HFFc6 (cell line): ENCODE results near the gene SLIT3. TPM values are rescaled to one million over a fixed set of nuclear protein-coding genes. Genes with fewer than 3 reads are reported as not detected.

Experiments used
- DNase-seq: peaks from one replicate; pipeline ENCODE4 v3.0.0-alpha.2; 2018
- H3K27ac Mint-ChIP-seq: 2 replicates; pipeline ENCODE4 v1.8.0; 2020; ENCODE audit warnings: mild to moderate bottlenecking, mixed read lengths
- H3K27me3 Mint-ChIP-seq: 2 replicates; pipeline ENCODE4 v1.8.0; 2021; ENCODE audit warnings: mild to moderate bottlenecking, moderate library complexity, mixed read lengths; ENCODE audit not compliant: insufficient read depth
- H3K36me3 Mint-ChIP-seq: 2 replicates; pipeline ENCODE4 v1.8.0; 2021; ENCODE audit warnings: low read depth, mixed read lengths
- H3K4me1 Mint-ChIP-seq: 2 replicates; pipeline ENCODE4 v1.8.0; 2020; ENCODE audit warnings: low read depth, mixed read lengths
- H3K4me3 Mint-ChIP-seq: 2 replicates; pipeline ENCODE4 v1.8.0; 2020; ENCODE audit warnings: mild to moderate bottlenecking, moderate library complexity, mixed read lengths
- H3K9me3 Mint-ChIP-seq: 2 replicates; pipeline ENCODE4 v1.8.0; 2020; ENCODE audit warnings: mild to moderate bottlenecking, mixed read lengths
- total RNA-seq, 6 experiments: library from RNA; stranded (reverse); fragmentation: NEBNext Ultra II Directional; extraction: Animal tissue kit (Norgen Biotek cat#: 25700); gene quantifications; 2 replicates in 1 of 6; 3 replicates in 5 of 6; pipeline ENCODE4 v1.2.3, GENCODE V29; 2021
- TF ChIP-seq, protein P1 (sequence below): fragments of 200-600 bp; sonication (generic); IDR thresholded peaks from 2 replicates; pipeline ENCODE4 v1.5.0; 2021; ENCODE audit warnings: antibody characterized with exemption, mild to moderate bottlenecking

The SLIT3 gene
- total RNA-seq, 6 experiments from 2014 or later: 4.2 to 8.3 (median 7.1) TPM

DNA sequence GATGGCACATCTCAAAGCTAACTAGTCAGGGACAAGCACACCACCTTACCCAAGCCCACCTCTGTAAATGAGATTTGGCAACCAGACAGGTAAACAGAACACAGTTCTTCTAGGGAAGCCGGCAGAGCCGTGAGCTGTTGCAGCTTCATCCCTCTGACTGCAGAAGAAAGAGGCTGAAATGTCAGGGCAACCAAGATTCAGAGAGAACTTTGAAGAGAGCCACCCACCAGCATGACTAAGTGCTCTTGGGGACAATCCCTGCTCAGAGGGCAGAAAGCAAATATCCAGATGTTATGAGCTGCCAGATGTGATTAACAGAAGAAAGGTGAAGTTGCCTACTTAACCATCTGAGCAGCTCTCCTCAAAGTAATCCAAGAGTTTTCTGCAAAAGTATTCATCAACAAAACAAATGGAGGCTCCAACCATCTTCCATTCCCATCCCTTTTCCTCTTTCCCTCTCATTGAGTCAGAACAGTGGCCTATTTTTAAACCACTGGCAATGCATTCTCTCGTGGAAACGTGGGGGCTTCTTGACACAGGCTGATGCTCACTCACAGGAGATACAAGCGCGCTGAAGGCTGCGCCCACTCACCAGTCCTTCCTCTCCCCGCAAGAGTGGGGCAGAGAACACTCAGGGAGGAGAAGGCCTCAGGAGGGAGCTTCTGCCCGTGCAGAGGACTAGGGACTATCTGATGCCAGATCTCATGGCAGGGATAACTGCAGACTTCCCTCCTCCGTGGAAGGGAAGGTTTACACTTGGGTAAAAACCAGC lies 57.1 kb downstream of the SLIT3 start:
- no peaks in the 10 kb centered on the region; the same call in 1 of the 2 replicates for H3K27me3 Mint-ChIP-seq
- DNase-seq: no peak
- no peaks in the 10 kb centered on the region for H3K9me3 Mint-ChIP-seq
- H3K4me3 Mint-ChIP-seq: no peak overlapping the region
- H3K4me1 Mint-ChIP-seq: peaks cover 7% of the 10 kb centered on the region
- TF ChIP-seq, protein P1, sequence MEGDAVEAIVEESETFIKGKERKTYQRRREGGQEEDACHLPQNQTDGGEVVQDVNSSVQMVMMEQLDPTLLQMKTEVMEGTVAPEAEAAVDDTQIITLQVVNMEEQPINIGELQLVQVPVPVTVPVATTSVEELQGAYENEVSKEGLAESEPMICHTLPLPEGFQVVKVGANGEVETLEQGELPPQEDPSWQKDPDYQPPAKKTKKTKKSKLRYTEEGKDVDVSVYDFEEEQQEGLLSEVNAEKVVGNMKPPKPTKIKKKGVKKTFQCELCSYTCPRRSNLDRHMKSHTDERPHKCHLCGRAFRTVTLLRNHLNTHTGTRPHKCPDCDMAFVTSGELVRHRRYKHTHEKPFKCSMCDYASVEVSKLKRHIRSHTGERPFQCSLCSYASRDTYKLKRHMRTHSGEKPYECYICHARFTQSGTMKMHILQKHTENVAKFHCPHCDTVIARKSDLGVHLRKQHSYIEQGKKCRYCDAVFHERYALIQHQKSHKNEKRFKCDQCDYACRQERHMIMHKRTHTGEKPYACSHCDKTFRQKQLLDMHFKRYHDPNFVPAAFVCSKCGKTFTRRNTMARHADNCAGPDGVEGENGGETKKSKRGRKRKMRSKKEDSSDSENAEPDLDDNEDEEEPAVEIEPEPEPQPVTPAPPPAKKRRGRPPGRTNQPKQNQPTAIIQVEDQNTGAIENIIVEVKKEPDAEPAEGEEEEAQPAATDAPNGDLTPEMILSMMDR: no peak
- H3K27ac Mint-ChIP-seq: no peak overlapping the region
- peaks cover 4% of the 10 kb centered on the region; the same call in 1 of the 2 replicates for H3K36me3 Mint-ChIP-seq

DNA sequence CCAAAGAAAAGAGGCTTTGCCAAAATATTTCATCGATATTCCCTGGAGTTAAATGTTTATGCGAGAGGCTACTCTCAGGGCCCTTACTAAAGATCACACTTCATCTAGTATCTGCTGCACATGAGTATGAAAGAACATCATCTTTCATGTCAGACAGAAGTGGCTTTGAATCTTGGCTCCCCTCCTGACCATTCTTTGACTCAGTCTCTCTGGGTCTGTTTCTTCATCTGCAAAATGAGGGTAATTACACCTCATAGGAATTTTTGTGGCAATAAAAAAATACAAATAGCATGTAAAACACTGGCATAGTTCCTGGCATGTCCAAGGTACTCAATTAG lies 58.1 kb downstream of the SLIT3 start:
- peaks cover 4% of the 10 kb centered on the region; the same call in 1 of the 2 replicates for H3K36me3 Mint-ChIP-seq
- no peaks in the 10 kb centered on the region; the same call in 1 of the 2 replicates for H3K27me3 Mint-ChIP-seq
- TF ChIP-seq, protein P1: no peak
- DNase-seq: no peak
- H3K27ac Mint-ChIP-seq: no peak overlapping the region
- no peaks in the 10 kb centered on the region for H3K4me1 Mint-ChIP-seq
- no peak overlapping the region for H3K4me3 Mint-ChIP-seq
- no peaks in the 10 kb centered on the region for H3K9me3 Mint-ChIP-seq

DNA sequence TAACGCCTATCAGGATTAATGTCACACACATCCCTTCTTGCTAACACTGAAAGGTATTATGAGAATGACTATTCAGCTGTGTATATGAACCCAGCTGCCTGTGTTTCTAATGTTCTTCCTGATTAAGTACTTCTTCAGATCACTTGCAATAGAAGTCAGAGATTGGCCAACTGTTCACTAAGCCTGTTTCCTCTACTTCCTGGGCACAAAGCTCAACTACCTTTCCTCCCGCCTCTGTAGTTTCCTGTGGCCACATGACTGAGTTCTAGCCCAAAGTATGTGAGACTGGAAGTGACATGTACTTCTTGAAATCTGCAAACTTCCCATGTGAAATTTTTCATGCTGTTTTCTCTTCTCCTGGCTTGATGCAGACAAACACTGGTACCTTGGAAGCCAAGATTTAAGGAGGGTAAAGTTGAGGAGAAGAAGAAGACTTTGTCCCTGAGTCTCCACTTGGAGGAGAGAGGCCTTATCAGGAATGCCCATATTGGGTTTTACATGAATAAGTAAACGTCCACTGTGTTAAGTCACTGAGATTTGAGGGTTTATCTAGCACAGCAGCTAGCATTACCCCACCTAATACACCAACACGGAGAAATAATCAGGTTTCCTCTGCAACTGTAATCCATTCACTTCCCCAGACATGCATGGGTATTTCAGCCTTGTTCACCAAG lies 58.6 kb downstream of the SLIT3 start:
- no peaks in the 10 kb centered on the region for H3K27me3 Mint-ChIP-seq
- no peak overlapping the region for H3K27ac Mint-ChIP-seq
- no peak overlapping the region for H3K4me3 Mint-ChIP-seq
- peaks cover 4% of the 10 kb centered on the region; the same call in 1 of the 2 replicates for H3K36me3 Mint-ChIP-seq
- TF ChIP-seq, protein P1: no peak
- H3K9me3 Mint-ChIP-seq: peaks cover 1% of the 10 kb centered on the region; the same call in 1 of the 2 replicates
- DNase-seq: no peak
- no peaks in the 10 kb centered on the region for H3K4me1 Mint-ChIP-seq

DNA sequence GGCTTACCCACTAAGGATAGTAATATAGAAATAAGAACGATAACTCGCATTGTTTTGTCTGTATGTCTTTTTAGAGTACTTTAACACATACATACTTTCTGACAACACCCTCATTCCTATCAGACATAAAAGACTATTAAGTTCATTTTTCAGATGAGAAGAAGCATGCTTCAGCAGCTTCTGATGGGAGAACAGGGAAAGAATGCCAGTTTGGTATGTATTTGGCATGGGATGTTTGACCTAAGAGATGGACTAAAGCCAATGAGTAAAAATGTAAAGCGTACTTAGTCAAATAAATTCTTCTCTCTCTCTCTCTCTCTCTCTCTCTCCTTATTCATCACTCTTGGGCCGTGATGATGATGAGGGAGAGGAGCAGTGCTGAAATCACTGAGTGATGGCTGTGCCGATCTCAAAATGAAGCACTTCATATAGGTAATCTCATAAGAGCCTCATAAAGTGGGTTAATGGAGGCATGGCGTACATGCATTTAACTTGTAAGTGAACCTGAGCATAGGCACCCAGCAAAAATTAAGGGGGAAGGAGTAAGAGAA lies 71.5 kb downstream of the SLIT3 start:
- Mint-ChIP-seq H3K36me3 (no peaks in the 10 kb centered on the region), H3K9me3 (peaks cover 10% of the 10 kb centered on the region; the same call in 1 of the 2 replicates), H3K27ac (no peak overlapping the region), H3K4me1 (no peaks in the 10 kb centered on the region), H3K4me3 (no peak overlapping the region), H3K27me3 (peaks cover 8% of the 10 kb centered on the region)
- TF ChIP-seq, protein P1: no peak
- no peak for DNase-seq

DNA sequence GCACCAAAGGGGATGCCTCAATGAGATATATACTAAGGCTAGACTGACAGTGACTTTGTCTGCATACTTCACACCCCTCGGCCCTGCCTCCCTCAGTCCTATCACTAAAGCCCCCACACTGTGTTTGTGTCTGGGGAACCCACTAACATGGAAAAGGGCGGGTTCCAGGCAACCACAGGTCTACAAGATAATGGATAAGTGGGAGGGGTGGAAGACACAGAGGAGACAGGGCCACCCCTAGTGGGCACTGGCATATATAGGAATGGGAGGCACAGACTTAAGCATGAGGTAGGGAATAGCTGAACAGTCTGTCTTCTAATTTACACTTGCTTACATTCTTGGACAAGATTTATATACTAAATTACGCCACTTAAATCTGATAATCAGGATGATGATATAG lies 74.0 kb downstream of the SLIT3 start:
- Mint-ChIP-seq H3K4me1 (no peaks in the 10 kb centered on the region), H3K27me3 (peaks cover 8% of the 10 kb centered on the region), H3K27ac (no peak overlapping the region), H3K4me3 (no peak overlapping the region), H3K36me3 (no peaks in the 10 kb centered on the region), H3K9me3 (peaks cover 6% of the 10 kb centered on the region; the same call in 1 of the 2 replicates)
- no peak for DNase-seq
- TF ChIP-seq, protein P1: no peak
